NCI-H1048 (cell line): ENCODE measurements around the gene CLIC5.

Experiments used
- DNase-seq: peaks from one replicate; lab custom pipeline; 2025; lab: John Stamatoyannopoulos, UW

Gene CLIC5

GRCh38 chr6:45892196-45892595 lies 123.5 kb downstream of the CLIC5 start:
- DNase-seq, result no peak

- no peak for DNase-seq
These were observed 128.9 kb downstream of the CLIC5 start for GRCh38 chr6:45886776-45887175.

GRCh38 chr6:45884336-45884735 lies 131.3 kb downstream of the CLIC5 start:
- DNase-seq, result no peak

GRCh38 chr6:45882671-45883070 lies 133.0 kb downstream of the CLIC5 start:
- DNase-seq, result no peak

- no peak for DNase-seq
These were observed 133.8 kb downstream of the CLIC5 start for GRCh38 chr6:45881705-45882467.

- no peak for DNase-seq
These were observed 135.0 kb downstream of the CLIC5 start for GRCh38 chr6:45880676-45881075.

- no peak for DNase-seq
These were observed 135.5 kb downstream of the CLIC5 start for GRCh38 chr6:45880159-45880558.

GRCh38 chr6:45877970-45878590 lies 137.6 kb downstream of the CLIC5 start:
- DNase-seq, result no peak

- no peak for DNase-seq
These were observed 142.8 kb downstream of the CLIC5 start for GRCh38 chr6:45872827-45873365.

- DNase-seq, result no peak
These were observed 145.1 kb downstream of the CLIC5 start for GRCh38 chr6:45870531-45870930.

GRCh38 chr6:45864651-45865050 lies 151.0 kb downstream of the CLIC5 start:
- DNase-seq, result no peak

GRCh38 chr6:45858691-45859090 lies 157.0 kb downstream of the CLIC5 start:
- no peak for DNase-seq

- no peak for DNase-seq
These were observed 157.8 kb downstream of the CLIC5 start for GRCh38 chr6:45857827-45858226.

GRCh38 chr6:45855642-45856394 lies 159.8 kb downstream of the CLIC5 start:
- no peak for DNase-seq

GRCh38 chr6:45854149-45854742 lies 161.4 kb downstream of the CLIC5 start:
- DNase-seq, result no peak

GRCh38 chr6:45851034-45851400 lies 164.6 kb downstream of the CLIC5 start:
- no peak for DNase-seq

GRCh38 chr6:45850378-45851033 lies 165.2 kb downstream of the CLIC5 start:
- no peak for DNase-seq

GRCh38 chr6:45845567-45845966 lies 170.1 kb downstream of the CLIC5 start:
- DNase-seq, result no peak

- DNase-seq, result no peak
These were observed 170.7 kb downstream of the CLIC5 start for GRCh38 chr6:45844986-45845385.

- DNase-seq, result no peak
These were observed 171.7 kb downstream of the CLIC5 start for GRCh38 chr6:45843848-45844521.

GRCh38 chr6:45841062-45841461 lies 174.6 kb downstream of the CLIC5 start:
- DNase-seq, result no peak
